ENCODE measurements around the gene MYO3B.

DNA sequence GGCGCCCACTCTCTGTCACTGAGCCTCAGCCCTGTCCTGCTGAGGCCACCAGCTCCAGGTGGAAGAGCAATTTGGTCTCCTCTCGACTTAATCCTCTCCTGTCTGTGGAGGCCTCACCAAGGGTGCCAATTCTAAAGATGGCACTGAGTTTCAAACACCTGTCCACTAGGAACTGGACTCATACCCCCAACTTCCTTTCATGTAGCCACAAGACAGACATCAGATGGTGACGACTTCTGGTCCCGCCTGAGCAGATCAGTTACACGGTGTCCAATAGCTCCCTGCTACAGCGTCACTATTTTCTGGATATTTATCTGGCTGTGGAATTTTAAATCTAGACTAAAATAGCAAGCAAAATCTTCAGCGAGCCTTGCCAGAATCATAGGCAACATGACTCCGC, 512.7 kb downstream of the MYO3B start:
- TF ChIP-seq EZH2 (IDR thresholded peaks at IDR 0.05; ENCODE audit: insufficient read depth, poor library complexity, severe bottlenecking): no peak
- no peak for TF ChIP-seq EZH2phosphoT487 (IDR thresholded peaks at IDR 0.05; ENCODE audit: insufficient read depth, low read depth)

Measured in GM23248 (cell line).